Neuronal stem cell (in vitro differentiated cells): ENCODE measurements around the gene MACROD2.

Experiments
- DNase-seq: peaks from one replicate; pipeline ENCODE4 v3.0.0-alpha.2; 2013; ENCODE audit warnings: low spot score
- H2AFZ ChIP-seq: one replicate; pipeline ENCODE4 v1.6.1; 2013; ENCODE audit warnings: mild to moderate bottlenecking, low read length, inconsistent platforms
- H2AK5ac ChIP-seq: 2 replicates; pipeline ENCODE4 v1.6.1; 2013; ENCODE audit warnings: low read depth, mild to moderate bottlenecking, inconsistent platforms, low read length, moderate library complexity, mixed read lengths
- H2BK120ac ChIP-seq: 2 replicates; pipeline ENCODE4 v1.6.1; 2013; ENCODE audit warnings: low read depth, mild to moderate bottlenecking, inconsistent platforms, low read length, moderate library complexity, mixed read lengths
- H2BK12ac ChIP-seq: one replicate; pipeline ENCODE4 v1.6.1; 2013; ENCODE audit warnings: low read length, inconsistent platforms
- H2BK15ac ChIP-seq: 2 replicates; pipeline ENCODE4 v1.6.1; 2013; ENCODE audit warnings: mild to moderate bottlenecking, low read length, inconsistent platforms, mixed read lengths
- H2BK5ac ChIP-seq: one replicate; pipeline ENCODE4 v1.6.1; 2013; ENCODE audit warnings: inconsistent platforms, mild to moderate bottlenecking, low read length, moderate library complexity
- H3K14ac ChIP-seq: one replicate; pipeline ENCODE4 v1.6.1; 2013; ENCODE audit warnings: low read length, inconsistent platforms
- H3K18ac ChIP-seq: 2 replicates; pipeline ENCODE4 v1.6.1; 2013; ENCODE audit warnings: low read length, inconsistent platforms
- H3K23ac ChIP-seq: 2 replicates; pipeline ENCODE4 v1.6.1; 2013; ENCODE audit warnings: low read depth, mild to moderate bottlenecking, mixed read lengths, low read length, inconsistent platforms; ENCODE audit not compliant: poor library complexity
- H3K27ac ChIP-seq: replicated peaks from 3 replicates; pipeline ENCODE4 v1.5.1; 2013; ENCODE audit warnings: low read length, inconsistent platforms
- H3K27me3 ChIP-seq, 3 experiments: 2 replicates each; pipeline ENCODE4 v1.6.1; 2013; ENCODE audit warnings: low read length in 3 of 3, mild to moderate bottlenecking in 2 of 3, inconsistent platforms in 1 of 3, low read depth in 1 of 3, mixed read lengths in 1 of 3, moderate library complexity in 1 of 3; ENCODE audit not compliant: control insufficient read depth in 3 of 3, insufficient read depth in 3 of 3
- H3K36me3 ChIP-seq, 2 donors: replicated peaks in 1 of 2; 2 replicates each; pipeline ENCODE4 v1.6.1; 2013; ENCODE audit warnings: low read length in 2 of 2; ENCODE audit not compliant: control insufficient read depth in 2 of 2, insufficient read depth in 2 of 2
- H3K4ac ChIP-seq: 2 replicates; pipeline ENCODE4 v1.6.1; 2013; ENCODE audit warnings: inconsistent platforms, mild to moderate bottlenecking, low read length, moderate library complexity
- H3K4me1 ChIP-seq, 2 donors: 1 replicate in 1 of 2; 2 replicates in 1 of 2; pipeline ENCODE4 v1.6.1; 2013; ENCODE audit warnings: low read length in 2 of 2, low read depth in 1 of 2; ENCODE audit not compliant: control insufficient read depth in 2 of 2, insufficient read depth in 1 of 2
- H3K4me2 ChIP-seq: one replicate; pipeline ENCODE4 v1.6.1; 2013; ENCODE audit warnings: mild to moderate bottlenecking, low read length, inconsistent platforms; ENCODE audit not compliant: insufficient read depth, poor library complexity, severe bottlenecking
- H3K4me3 ChIP-seq, 2 donors: 2 replicates each; pipeline ENCODE4 v1.5.1; 2013; ENCODE audit warnings: low read length in 2 of 2, mild to moderate bottlenecking in 2 of 2, inconsistent platforms in 1 of 2, moderate library complexity in 1 of 2
- H3K79me1 ChIP-seq: one replicate; pipeline ENCODE4 v1.6.1; 2013; ENCODE audit warnings: low read depth, mild to moderate bottlenecking, inconsistent platforms, low read length, moderate library complexity
- H3K9ac ChIP-seq: one replicate; pipeline ENCODE4 v1.6.1; 2013; ENCODE audit warnings: mild to moderate bottlenecking, low read depth, low read length, inconsistent platforms; ENCODE audit not compliant: poor library complexity
- H3K9me3 ChIP-seq, 2 donors: replicated peaks in 1 of 2; 2 replicates each; pipeline versions ENCODE3 to v1.6.1; 2013; ENCODE audit warnings: low read length in 2 of 2, mild to moderate bottlenecking in 2 of 2, inconsistent platforms in 1 of 2, low read depth in 1 of 2, mixed read lengths in 1 of 2, moderate library complexity in 1 of 2; ENCODE audit not compliant: control insufficient read depth in 2 of 2, insufficient read depth in 1 of 2
- H4K8ac ChIP-seq: one replicate; pipeline ENCODE4 v1.6.1; 2013; ENCODE audit warnings: low read depth, mild to moderate bottlenecking, inconsistent platforms, low read length, moderate library complexity
- H4K91ac ChIP-seq: one replicate; pipeline ENCODE4 v1.6.1; 2013; ENCODE audit warnings: low read length, low read depth, mild to moderate bottlenecking, inconsistent platforms; ENCODE audit not compliant: poor library complexity
- WGBS, 2 donors: extraction: QIAGEN DNeasy Blood & Tissue Kit; methylation state at CpG; one replicate each; pipeline ENCODE4 v1.1.7; 2013; ENCODE audit warnings: missing lambda C conversion rate in 2 of 2, mixed read lengths in 1 of 2; ENCODE audit not compliant: insufficient read length in 2 of 2, insufficient replicate concordance in 1 of 2; ENCODE audit errors: extremely low coverage in 2 of 2; 5-methylcytosine and 5-hydroxymethylcytosine counted together

The MACROD2 gene

DNA sequence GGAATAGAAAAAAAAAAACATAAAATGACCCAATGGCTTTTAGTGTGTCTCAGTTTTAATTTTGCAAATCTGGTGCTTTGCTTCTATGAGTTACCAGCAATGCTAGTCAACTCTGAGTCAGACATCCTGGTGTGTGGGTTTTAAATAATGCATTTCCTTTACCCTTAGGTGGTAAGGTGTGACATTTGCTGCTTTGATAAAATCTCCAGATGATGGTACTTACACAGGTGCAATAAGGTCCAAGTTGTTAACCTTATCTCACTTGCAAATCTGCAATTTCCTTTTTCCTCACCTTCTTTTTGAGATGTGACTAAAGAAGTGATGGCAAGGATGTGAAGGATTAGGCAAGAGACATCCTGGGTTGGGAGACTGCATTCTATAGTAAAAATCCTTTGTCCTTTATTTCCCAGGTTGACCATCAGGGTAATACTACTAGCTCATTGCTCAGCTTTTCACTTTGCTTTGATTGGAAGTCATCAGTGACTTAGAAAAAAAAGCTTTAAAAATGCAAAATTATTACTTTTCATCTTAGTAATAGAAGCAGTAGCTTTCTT, 1160.6 kb downstream of the MACROD2 start:
- H3K4me2 ChIP-seq: no peak overlapping the region
- H3K23ac ChIP-seq: no peak overlapping the region
- no peaks in the 10 kb centered on the region for H3K27me3 ChIP-seq
- H3K14ac ChIP-seq: no peak overlapping the region
- H2BK15ac ChIP-seq: no peak overlapping the region
- H4K91ac ChIP-seq: no peak overlapping the region
- no peak overlapping the region for H3K4ac ChIP-seq
- peaks cover 4 to 8% of the 10 kb centered on the region in 2 donors for H3K9me3 ChIP-seq
- H2BK5ac ChIP-seq: no peak overlapping the region
- no peaks in the 10 kb centered on the region for H3K79me1 ChIP-seq
- H3K4me3 ChIP-seq: no peak overlapping the region
- no peaks in the 10 kb centered on the region for H3K4me1 ChIP-seq
- H3K36me3 ChIP-seq: no peaks in the 10 kb centered on the region
- no peak overlapping the region for H2BK12ac ChIP-seq
- H2AK5ac ChIP-seq: no peak overlapping the region
- H2AFZ ChIP-seq: no peak overlapping the region
- no peak overlapping the region for H3K9ac ChIP-seq
- no peak overlapping the region for H2BK120ac ChIP-seq
- H4K8ac ChIP-seq: no peak overlapping the region
- DNase-seq: no peak
- no peak overlapping the region for H3K18ac ChIP-seq
- H3K27ac ChIP-seq: no peak overlapping the region

DNA sequence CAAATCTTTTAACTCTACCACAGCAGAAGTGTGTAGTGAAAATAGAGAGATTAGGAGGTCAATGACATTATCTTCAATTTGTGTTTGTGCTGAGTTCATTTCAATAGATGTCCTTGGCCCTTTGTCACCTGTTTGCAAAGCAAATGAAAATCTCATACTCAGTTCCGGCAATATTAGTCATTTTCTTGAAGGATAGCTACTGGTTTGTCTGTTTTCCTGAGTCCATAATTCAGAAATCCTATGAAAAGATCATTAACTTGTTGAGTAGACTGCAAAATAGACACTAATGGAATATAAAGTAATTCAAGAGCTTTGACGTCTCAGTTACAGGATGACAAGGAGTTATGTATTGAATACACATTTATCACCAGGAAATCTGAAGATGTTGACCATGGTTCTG, 1163.2 kb downstream of the MACROD2 start:
- Histone ChIP-seq H2BK12ac (no peak overlapping the region), H2BK15ac (no peak overlapping the region), H3K27me3 (no peaks in the 10 kb centered on the region), H4K91ac (no peak overlapping the region), H3K9me3 (peaks cover 4 to 8% of the 10 kb centered on the region in 2 donors), H3K18ac (no peak overlapping the region), H3K36me3 (no peaks in the 10 kb centered on the region), H3K27ac (no peak overlapping the region), H3K79me1 (no peaks in the 10 kb centered on the region), H4K8ac (no peak overlapping the region), H2BK5ac (no peak overlapping the region), H3K23ac (no peak overlapping the region), H2AFZ (no peak overlapping the region), H3K4me1 (no peaks in the 10 kb centered on the region), H3K14ac (no peak overlapping the region), H3K9ac (no peak overlapping the region), H2BK120ac (no peak overlapping the region), H3K4ac (no peak overlapping the region), H3K4me2 (no peak overlapping the region), H2AK5ac (no peak overlapping the region), H3K4me3 (no peak overlapping the region)
- no peak for DNase-seq
- WGBS, 2 donors: no CpG with 5 or more reads among the region's 2 CpGs

DNA sequence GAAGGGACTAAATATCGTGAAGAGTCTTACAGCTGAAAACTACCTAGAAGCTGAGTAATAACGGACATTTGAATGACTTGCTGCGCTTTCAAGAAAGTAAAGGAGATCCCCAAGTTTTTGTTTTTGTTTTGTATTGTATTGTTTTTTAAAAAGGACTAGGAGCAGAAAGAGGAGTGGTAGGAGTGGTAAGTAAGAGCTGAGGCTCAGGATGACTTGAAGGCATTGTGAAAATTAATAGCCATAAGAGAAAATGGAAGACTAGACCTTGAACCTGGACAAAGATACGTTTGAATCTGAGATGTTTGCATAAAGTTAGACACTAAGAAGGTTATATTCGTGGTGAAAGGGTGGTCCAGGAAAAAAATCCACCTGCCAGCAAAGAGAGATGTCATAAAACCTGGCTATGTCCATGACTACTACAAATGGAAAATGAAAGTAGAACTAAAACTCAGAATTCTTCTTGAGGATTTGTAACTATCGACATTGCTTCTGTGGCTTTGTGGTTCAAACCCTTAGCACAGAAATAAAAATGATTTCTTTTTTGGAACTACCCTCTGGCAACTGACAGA, 1166.8 kb downstream of the MACROD2 start:
- DNase-seq: no peak

DNA sequence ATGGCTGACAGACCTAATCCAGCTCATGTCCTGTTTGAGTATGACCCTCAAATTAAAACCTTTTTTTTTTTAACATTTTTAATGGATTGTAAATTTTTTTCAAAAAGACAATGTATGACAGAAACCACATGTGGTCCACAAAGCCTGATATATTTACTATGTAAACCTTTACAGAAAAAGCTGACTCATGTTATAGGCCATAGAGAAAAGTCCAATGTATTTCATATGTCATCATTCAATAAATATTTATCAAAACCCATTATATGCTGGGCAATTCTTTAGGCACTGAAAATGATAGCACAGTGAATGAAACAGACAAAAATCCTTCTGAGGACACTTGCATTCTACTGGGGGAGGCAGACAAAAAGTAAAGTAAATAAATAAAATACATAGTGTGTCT, 1168.3 kb downstream of the MACROD2 start:
- H3K9me3 ChIP-seq: peaks cover 0 to 2% of the 10 kb centered on the region in 2 donors
- no peak overlapping the region for H3K9ac ChIP-seq
- H2AK5ac ChIP-seq: no peak overlapping the region
- no peak overlapping the region for H2BK5ac ChIP-seq
- no peaks in the 10 kb centered on the region for H3K79me1 ChIP-seq
- no peak overlapping the region for H3K14ac ChIP-seq
- H2BK12ac ChIP-seq: no peak overlapping the region
- H2AFZ ChIP-seq: no peak overlapping the region
- no peak overlapping the region for H2BK15ac ChIP-seq
- no peak overlapping the region for H3K4me2 ChIP-seq
- H4K91ac ChIP-seq: no peak overlapping the region
- H3K18ac ChIP-seq: no peak overlapping the region
- H3K4me3 ChIP-seq: no peak overlapping the region
- H3K27ac ChIP-seq: no peak overlapping the region
- H3K4ac ChIP-seq: no peak overlapping the region
- no peak overlapping the region for H4K8ac ChIP-seq
- no peak overlapping the region for H3K23ac ChIP-seq
- H3K4me1 ChIP-seq: no peaks in the 10 kb centered on the region
- no peaks in the 10 kb centered on the region for H3K36me3 ChIP-seq
- no peak for DNase-seq
- no peaks in the 10 kb centered on the region for H3K27me3 ChIP-seq
- no peak overlapping the region for H2BK120ac ChIP-seq

More for the DNA sequence above, 1166.8 kb downstream of the MACROD2 start:
- Histone ChIP-seq H3K18ac (no peak overlapping the region), H4K91ac (no peak overlapping the region), H2BK120ac (no peak overlapping the region), H3K14ac (no peak overlapping the region), H3K4me1 (no peaks in the 10 kb centered on the region), H3K4me3 (no peak overlapping the region), H3K4me2 (no peak overlapping the region), H2BK12ac (no peak overlapping the region), H3K27me3 (no peaks in the 10 kb centered on the region), H3K4ac (no peak overlapping the region), H3K27ac (no peak overlapping the region), H3K36me3 (no peaks in the 10 kb centered on the region), H3K9me3 (peaks cover 0 to 2% of the 10 kb centered on the region in 2 donors), H2AK5ac (no peak overlapping the region), H2BK15ac (no peak overlapping the region), H4K8ac (no peak overlapping the region), H3K23ac (no peak overlapping the region), H3K9ac (no peak overlapping the region), H2AFZ (no peak overlapping the region), H3K79me1 (no peaks in the 10 kb centered on the region), H2BK5ac (no peak overlapping the region)
- no CpG with 5 or more reads among the region's 6 CpGs for WGBS, 2 donors
